ENCODE results near the gene SYP.

SYP gene

DNA sequence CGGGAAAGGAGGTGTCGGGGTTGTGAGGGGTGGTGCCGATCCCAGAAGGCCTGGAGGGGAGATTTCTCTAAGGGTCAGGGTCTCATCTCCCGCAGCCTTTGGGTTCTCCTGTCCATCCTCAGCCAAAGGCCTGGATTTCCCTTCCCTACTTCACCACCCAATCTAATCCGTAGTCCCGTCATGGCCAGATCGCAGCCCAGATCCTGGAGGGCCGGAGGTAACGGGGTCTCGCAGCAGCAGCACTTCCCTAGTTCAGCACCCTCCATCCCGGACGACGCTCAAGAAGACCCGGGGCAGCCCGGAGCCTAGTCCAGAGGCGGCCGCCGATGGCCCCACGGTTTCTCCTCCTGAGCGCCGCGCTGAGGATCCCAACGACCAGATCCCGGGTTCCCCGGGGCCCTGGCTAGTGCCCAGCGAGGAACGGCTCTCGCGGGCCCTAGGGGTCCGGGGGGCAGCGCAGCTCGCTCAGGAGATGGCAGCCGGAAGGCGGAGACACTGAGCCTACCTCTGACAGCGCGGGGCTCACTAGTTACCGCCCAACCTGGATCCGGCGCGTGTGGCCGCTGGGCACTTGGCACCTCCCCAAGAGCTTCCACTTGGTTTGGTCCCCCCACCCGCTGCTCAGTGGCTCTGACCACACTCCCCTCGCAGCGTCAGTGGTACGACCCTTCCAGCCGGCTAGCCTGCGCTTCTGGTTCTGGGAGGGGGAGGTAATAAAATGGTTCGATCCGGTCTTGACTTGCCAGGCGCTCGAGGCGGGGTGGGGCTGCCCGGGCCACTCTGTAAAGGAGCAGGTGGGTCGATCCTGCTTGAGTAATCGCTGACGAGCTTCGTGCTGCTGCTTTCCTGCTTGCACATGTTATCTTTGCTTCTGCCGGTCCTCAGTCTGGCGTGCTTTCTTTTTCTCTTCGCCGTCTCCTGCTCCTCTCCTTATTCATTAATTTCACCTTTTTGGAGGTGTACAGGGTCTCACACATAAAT, 33.8 kb downstream of the SYP start (continued):
- TF ChIP-seq SP2 (tag by site-specific recombination; IDR thresholded peaks at IDR 0.05) = peak; percentile 83
- TF ChIP-seq GLIS2 (tag by site-specific recombination; IDR thresholded peaks at IDR 0.05) = peak; percentile 98
- no peak for TF ChIP-seq RBAK (tag by site-specific recombination; IDR thresholded peaks at IDR 0.05)
- no peak for TF ChIP-seq ZNF473 (tag by site-specific recombination; IDR thresholded peaks at IDR 0.05)
- TF ChIP-seq, protein P1, sequence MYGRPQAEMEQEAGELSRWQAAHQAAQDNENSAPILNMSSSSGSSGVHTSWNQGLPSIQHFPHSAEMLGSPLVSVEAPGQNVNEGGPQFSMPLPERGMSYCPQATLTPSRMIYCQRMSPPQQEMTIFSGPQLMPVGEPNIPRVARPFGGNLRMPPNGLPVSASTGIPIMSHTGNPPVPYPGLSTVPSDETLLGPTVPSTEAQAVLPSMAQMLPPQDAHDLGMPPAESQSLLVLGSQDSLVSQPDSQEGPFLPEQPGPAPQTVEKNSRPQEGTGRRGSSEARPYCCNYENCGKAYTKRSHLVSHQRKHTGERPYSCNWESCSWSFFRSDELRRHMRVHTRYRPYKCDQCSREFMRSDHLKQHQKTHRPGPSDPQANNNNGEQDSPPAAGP (tag by site-specific recombination; IDR thresholded peaks at IDR 0.05) = peak; percentile 88
- no peak for TF ChIP-seq HOXC10 (CRISPR knock-in tag; IDR thresholded peaks at IDR 0.05)
- TF ChIP-seq ZNF843 (tag by site-specific recombination; IDR thresholded peaks at IDR 0.05) = peak; percentile 52; the same call in 1 of the 2 replicates
- TF ChIP-seq, protein P2, sequence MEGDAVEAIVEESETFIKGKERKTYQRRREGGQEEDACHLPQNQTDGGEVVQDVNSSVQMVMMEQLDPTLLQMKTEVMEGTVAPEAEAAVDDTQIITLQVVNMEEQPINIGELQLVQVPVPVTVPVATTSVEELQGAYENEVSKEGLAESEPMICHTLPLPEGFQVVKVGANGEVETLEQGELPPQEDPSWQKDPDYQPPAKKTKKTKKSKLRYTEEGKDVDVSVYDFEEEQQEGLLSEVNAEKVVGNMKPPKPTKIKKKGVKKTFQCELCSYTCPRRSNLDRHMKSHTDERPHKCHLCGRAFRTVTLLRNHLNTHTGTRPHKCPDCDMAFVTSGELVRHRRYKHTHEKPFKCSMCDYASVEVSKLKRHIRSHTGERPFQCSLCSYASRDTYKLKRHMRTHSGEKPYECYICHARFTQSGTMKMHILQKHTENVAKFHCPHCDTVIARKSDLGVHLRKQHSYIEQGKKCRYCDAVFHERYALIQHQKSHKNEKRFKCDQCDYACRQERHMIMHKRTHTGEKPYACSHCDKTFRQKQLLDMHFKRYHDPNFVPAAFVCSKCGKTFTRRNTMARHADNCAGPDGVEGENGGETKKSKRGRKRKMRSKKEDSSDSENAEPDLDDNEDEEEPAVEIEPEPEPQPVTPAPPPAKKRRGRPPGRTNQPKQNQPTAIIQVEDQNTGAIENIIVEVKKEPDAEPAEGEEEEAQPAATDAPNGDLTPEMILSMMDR (tag by site-specific recombination; IDR thresholded peaks at IDR 0.05) = peak; percentile 81
- TF ChIP-seq ZNF600 (tag by site-specific recombination; IDR thresholded peaks at IDR 0.05) = peak; percentile 84
- TF ChIP-seq KLF10 (tag by site-specific recombination; IDR thresholded peaks at IDR 0.05) = 0 out of 2 replicates have a peak, but pooled peaks have one; percentile 25
- TF ChIP-seq ZFP69B (tag by site-specific recombination; IDR thresholded peaks at IDR 0.05) = peak; percentile 82
- TF ChIP-seq BCL11A (tag by site-specific recombination; IDR thresholded peaks at IDR 0.05; ENCODE audit: low read depth) = peak; percentile 66; the same call in 1 of the 2 replicates
- TF ChIP-seq, protein P3, sequence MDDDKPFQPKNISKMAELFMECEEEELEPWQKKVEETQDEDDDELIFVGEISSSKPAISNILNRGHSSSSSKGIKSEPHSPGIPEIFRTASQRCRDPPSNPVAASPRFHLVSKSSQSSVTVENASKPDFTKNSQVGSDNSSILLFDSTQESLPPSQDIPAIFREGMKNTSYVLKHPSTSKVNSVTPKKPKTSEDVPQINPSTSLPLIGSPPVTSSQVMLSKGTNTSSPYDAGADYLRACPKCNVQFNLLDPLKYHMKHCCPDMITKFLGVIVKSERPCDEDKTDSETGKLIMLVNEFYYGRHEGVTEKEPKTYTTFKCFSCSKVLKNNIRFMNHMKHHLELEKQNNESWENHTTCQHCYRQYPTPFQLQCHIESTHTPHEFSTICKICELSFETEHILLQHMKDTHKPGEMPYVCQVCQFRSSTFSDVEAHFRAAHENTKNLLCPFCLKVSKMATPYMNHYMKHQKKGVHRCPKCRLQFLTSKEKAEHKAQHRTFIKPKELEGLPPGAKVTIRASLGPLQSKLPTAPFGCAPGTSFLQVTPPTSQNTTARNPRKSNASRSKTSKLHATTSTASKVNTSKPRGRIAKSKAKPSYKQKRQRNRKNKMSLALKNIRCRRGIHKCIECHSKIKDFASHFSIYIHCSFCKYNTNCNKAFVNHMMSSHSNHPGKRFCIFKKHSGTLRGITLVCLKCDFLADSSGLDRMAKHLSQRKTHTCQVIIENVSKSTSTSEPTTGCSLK (tag by site-specific recombination; IDR thresholded peaks at IDR 0.05) = no peak
- peak; percentile 71; the same call in 1 of the 2 replicates for TF ChIP-seq ZXDB (tag by site-specific recombination; IDR thresholded peaks at IDR 0.05)
- peak; percentile 68 for TF ChIP-seq ZNF335 (tag by site-specific recombination; conservative IDR thresholded peaks at IDR 0.05)
- no peak for TF ChIP-seq ZNF174 (tag by site-specific recombination; IDR thresholded peaks at IDR 0.05)
- TF ChIP-seq ZBTB8A (tag by site-specific recombination; IDR thresholded peaks at IDR 0.05) = peak; percentile 97
- TF ChIP-seq KLF8 (tag by site-specific recombination; IDR thresholded peaks at IDR 0.05) = peak; percentile 94
- no peak for TF ChIP-seq ZNF624 (tag by site-specific recombination; IDR thresholded peaks at IDR 0.05)
- TF ChIP-seq ZNF423 (tag by site-specific recombination; IDR thresholded peaks at IDR 0.05) = no peak; the same call in 1 of the 2 replicates
- TF ChIP-seq, protein P4, sequence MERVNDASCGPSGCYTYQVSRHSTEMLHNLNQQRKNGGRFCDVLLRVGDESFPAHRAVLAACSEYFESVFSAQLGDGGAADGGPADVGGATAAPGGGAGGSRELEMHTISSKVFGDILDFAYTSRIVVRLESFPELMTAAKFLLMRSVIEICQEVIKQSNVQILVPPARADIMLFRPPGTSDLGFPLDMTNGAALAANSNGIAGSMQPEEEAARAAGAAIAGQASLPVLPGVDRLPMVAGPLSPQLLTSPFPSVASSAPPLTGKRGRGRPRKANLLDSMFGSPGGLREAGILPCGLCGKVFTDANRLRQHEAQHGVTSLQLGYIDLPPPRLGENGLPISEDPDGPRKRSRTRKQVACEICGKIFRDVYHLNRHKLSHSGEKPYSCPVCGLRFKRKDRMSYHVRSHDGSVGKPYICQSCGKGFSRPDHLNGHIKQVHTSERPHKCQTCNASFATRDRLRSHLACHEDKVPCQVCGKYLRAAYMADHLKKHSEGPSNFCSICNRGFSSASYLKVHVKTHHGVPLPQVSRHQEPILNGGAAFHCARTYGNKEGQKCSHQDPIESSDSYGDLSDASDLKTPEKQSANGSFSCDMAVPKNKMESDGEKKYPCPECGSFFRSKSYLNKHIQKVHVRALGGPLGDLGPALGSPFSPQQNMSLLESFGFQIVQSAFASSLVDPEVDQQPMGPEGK (tag by site-specific recombination; IDR thresholded peaks at IDR 0.05) = peak; percentile 98
- peak; percentile 84 for TF ChIP-seq ZNF10 (tag by site-specific recombination; IDR thresholded peaks at IDR 0.05)
- TF ChIP-seq, protein P5, sequence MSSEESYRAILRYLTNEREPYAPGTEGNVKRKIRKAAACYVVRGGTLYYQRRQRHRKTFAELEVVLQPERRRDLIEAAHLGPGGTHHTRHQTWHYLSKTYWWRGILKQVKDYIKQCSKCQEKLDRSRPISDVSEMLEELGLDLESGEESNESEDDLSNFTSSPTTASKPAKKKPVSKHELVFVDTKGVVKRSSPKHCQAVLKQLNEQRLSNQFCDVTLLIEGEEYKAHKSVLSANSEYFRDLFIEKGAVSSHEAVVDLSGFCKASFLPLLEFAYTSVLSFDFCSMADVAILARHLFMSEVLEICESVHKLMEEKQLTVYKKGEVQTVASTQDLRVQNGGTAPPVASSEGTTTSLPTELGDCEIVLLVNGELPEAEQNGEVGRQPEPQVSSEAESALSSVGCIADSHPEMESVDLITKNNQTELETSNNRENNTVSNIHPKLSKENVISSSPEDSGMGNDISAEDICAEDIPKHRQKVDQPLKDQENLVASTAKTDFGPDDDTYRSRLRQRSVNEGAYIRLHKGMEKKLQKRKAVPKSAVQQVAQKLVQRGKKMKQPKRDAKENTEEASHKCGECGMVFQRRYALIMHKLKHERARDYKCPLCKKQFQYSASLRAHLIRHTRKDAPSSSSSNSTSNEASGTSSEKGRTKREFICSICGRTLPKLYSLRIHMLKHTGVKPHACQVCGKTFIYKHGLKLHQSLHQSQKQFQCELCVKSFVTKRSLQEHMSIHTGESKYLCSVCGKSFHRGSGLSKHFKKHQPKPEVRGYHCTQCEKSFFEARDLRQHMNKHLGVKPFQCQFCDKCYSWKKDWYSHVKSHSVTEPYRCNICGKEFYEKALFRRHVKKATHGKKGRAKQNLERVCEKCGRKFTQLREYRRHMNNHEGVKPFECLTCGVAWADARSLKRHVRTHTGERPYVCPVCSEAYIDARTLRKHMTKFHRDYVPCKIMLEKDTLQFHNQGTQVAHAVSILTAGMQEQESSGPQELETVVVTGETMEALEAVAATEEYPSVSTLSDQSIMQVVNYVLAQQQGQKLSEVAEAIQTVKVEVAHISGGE (tag by site-specific recombination; conservative IDR thresholded peaks at IDR 0.05; ENCODE audit: low read depth) = peak; percentile 60
- 0 out of 2 replicates have a peak, but pooled peaks have one; percentile 42 for TF ChIP-seq ZNF2 (tag by site-specific recombination; IDR thresholded peaks at IDR 0.05)
- TF ChIP-seq, protein P6, sequence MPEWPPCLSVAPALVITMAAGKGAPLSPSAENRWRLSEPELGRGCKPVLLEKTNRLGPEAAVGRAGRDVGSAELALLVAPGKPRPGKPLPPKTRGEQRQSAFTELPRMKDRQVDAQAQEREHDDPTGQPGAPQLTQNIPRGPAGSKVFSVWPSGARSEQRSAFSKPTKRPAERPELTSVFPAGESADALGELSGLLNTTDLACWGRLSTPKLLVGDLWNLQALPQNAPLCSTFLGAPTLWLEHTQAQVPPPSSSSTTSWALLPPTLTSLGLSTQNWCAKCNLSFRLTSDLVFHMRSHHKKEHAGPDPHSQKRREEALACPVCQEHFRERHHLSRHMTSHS (tag by site-specific recombination; IDR thresholded peaks at IDR 0.05) = no peak
- peak; percentile 100 for TF ChIP-seq ZSCAN30 (tag by site-specific recombination; IDR thresholded peaks at IDR 0.05)
- TF ChIP-seq ZNF248 (tag by site-specific recombination; IDR thresholded peaks at IDR 0.05) = no peak
- TF ChIP-seq ZSCAN23 (tag by site-specific recombination; IDR thresholded peaks at IDR 0.05) = no peak
- TF ChIP-seq ZNF121 (tag by site-specific recombination; IDR thresholded peaks at IDR 0.05) = peak; percentile 96
